ENCODE measurements around the gene OR52N5.

OR52N5 gene

DNA sequence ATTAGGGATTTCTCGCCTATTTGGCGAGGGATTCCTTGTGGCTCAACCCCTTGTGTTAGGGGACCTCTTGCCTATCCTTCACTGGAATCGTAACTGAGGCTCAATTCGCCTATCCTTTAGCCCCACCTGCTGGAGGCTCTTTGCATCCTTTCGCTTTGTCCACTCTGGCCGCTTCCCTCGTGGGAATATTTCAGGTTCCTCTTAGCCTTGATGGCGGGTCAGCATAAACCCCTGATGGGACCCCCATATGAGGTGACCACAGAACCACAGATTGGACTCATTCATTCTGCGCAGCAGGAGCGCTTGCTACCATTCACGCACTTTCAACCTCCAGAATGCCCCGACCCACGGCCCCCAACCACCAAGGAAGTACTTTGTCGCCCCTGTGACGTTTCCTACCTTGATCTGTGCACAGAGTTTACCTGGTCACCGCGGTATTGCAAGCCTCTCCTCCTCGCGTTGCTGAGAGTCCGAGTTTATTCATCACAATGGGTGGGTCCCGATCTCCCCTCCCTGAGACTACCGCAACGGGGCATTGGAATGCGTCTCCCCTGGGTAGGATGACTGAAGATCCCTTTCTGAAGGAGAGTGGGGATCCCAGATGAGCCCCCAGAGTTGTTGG, 25.5 kb upstream of the OR52N5 start, which contains the start of gene OR52N2:
OR52N2 (plus strand) TSS at position 425 of the 622 bp plus-strand sequence. CDS start 11,412 bp downstream, outside the sequence.
- H3K4me3 ChIP-seq (ENCODE audit: low read length) = peak within 1 kb of the TSS; percentile 51
- DNase-seq (ENCODE audit: low read depth) = no peak
- TF ChIP-seq, protein P1, sequence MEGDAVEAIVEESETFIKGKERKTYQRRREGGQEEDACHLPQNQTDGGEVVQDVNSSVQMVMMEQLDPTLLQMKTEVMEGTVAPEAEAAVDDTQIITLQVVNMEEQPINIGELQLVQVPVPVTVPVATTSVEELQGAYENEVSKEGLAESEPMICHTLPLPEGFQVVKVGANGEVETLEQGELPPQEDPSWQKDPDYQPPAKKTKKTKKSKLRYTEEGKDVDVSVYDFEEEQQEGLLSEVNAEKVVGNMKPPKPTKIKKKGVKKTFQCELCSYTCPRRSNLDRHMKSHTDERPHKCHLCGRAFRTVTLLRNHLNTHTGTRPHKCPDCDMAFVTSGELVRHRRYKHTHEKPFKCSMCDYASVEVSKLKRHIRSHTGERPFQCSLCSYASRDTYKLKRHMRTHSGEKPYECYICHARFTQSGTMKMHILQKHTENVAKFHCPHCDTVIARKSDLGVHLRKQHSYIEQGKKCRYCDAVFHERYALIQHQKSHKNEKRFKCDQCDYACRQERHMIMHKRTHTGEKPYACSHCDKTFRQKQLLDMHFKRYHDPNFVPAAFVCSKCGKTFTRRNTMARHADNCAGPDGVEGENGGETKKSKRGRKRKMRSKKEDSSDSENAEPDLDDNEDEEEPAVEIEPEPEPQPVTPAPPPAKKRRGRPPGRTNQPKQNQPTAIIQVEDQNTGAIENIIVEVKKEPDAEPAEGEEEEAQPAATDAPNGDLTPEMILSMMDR (conservative IDR thresholded peaks at IDR 0.05; ENCODE audit: low read depth, low read length) = peak; percentile 86

DNA sequence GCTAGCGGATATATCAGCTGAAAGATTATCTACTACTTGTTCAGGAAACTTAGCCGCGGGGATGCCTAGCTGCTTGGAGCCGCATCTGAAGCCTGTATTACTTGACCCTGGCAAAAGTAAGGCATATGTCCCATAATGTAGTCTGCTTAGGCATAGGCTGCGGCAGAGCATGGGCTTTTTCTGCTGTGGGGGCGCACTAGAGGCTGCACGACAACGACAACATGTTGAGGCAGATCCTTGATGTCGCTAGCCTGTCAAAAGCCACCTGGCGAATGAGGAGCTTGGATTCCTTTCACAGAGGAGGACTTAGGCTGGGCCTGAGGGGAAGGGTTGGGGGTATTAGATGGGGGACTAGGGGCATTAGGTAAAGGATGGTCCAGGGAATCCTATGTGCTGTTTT, 24.4 kb upstream of the OR52N5 start:
- TF ChIP-seq, protein P1 (conservative IDR thresholded peaks at IDR 0.05; ENCODE audit: low read depth, low read length) = no peak
- H3K4me3 ChIP-seq (ENCODE audit: low read length) = no peak overlapping the region
- no peak for DNase-seq (ENCODE audit: low read depth)

DNA sequence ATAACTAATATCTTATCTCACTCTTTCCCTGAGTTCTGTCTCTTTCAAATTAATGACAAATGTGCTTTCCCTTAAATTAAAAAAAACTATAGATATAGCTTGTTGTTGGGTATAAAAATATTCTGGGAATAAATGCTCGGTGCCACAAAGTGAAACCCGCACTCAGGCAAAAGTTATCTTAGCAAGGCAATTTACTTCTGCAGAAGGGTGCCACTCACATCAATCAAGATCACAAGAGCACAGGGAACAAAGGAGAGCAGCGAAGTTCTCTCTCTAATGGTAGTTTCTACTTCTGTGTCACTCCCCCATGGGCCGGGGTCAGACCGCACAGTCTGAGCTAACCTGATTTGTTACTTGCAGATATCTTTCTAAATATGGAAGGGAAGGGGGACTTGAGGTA, 20.8 kb upstream of the OR52N5 start:
- H3K4me3 ChIP-seq (ENCODE audit: low read length) = no peak overlapping the region
- TF ChIP-seq, protein P1 (conservative IDR thresholded peaks at IDR 0.05; ENCODE audit: low read depth, low read length) = no peak
- no peak for DNase-seq (ENCODE audit: low read depth)

DNA sequence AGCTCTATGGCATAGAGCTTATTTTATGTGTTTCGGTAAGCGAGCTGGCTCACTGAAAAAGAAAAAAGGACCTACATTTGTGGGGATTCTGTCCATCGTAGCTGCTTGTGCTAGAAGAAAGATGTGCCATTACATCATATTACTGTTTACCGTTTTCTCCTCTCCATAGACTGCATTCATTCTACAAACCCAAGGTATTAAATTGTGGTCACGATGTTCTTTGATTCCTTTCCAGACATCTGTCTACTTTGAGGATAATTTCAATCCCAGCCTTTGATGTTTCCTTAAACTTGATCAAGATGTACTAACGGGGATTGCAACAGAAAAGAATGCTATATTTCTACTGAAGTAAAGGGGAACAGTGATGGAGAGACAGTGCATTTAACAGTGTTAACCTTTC, 13.4 kb upstream of the OR52N5 start:
- no peak overlapping the region for H3K4me3 ChIP-seq (ENCODE audit: low read length)
- TF ChIP-seq, protein P1 (conservative IDR thresholded peaks at IDR 0.05; ENCODE audit: low read depth, low read length) = no peak
- DNase-seq (ENCODE audit: low read depth) = no peak

DNA sequence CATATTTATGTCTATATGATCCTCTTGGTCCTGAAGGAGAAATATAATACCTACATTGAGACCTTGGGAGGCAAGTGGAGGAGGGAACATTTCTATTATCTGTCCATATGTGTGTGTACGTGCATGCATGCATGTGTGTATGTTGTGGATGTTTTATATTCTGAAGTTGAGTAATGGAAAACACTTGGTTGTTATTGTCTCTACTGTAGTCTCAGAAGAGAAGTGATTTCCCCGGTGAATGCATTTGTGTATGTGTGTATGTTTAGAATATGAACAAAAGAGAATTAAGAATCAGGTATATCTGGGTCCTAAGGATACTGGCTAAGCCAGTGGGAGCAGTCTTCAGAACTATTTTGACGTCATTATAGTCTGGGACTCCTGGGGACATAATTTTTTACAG, 8.0 kb upstream of the OR52N5 start, which contains the start of gene OR52N1:
OR52N1 (minus strand) TSS at position 101 of the 400 bp plus-strand sequence. CDS start 2,449 bp downstream, outside the sequence.
- no peak for DNase-seq (ENCODE audit: low read depth)

DNA sequence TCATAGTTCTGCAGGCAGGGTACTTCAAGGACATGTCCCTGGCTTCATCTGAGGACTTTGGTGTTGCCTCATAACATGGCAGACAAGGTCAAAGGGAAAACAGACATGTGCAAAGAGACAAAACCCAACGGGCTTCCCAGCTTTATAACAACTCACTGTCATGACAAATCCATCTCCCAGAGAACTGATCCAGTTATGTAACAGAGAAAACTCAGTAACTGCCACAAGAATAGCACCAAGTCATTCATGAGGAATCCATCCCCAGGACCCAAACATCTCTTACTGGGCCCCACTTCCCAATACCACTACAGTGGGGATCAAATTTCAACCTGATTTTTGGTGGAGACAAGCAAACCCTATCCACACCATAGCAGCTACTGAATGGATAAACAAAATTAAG, 16.1 kb downstream of the OR52N5 start:
- TF ChIP-seq, protein P1 (conservative IDR thresholded peaks at IDR 0.05; ENCODE audit: low read depth, low read length) = no peak
- H3K4me3 ChIP-seq (ENCODE audit: low read length) = no peak overlapping the region
- no peak for DNase-seq (ENCODE audit: low read depth)

More for the DNA sequence above, 8.0 kb upstream of the OR52N5 start, which contains the start of gene OR52N1:
- TF ChIP-seq, protein P1 (conservative IDR thresholded peaks at IDR 0.05; ENCODE audit: low read depth, low read length) = no peak
- H3K4me3 ChIP-seq (ENCODE audit: low read length) = no peak within 1 kb of the TSS

DNA sequence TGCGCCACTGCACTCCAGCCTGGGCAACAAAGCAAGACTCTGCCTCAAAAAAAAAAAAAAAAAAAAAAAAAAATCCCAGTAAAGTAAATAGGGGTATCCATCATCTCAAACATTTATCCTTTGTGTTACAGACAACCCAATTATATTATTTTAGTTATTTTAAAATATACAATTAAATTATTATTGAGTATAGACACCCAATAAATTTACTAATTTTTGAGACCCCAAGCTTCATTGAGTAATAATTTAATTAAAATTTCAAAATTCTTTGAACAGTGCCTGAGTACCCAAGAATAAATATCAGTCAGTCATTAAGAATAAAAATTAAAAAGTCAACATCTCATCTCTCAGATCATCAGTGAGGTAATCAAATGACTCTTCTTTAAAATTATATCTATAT, 29.2 kb downstream of the OR52N5 start, which contains the start of gene OR52N4:
OR52N4 (plus strand) TSS at position 301 of the 400 bp plus-strand sequence. CDS start 498 bp downstream, outside the sequence.
- TF ChIP-seq, protein P1 (conservative IDR thresholded peaks at IDR 0.05; ENCODE audit: low read depth, low read length) = no peak
- no peak within 1 kb of the TSS for H3K4me3 ChIP-seq (ENCODE audit: low read length)
- no peak for DNase-seq (ENCODE audit: low read depth)
